NK-92 (cell line): Measurements from ENCODE around the gene KRT33B.

Experiments
- DNase-seq: peaks from one replicate; lab custom pipeline; 2025; ENCODE audit not compliant: unreplicated experiment; lab: John Stamatoyannopoulos, UW

The KRT33B gene

DNA sequence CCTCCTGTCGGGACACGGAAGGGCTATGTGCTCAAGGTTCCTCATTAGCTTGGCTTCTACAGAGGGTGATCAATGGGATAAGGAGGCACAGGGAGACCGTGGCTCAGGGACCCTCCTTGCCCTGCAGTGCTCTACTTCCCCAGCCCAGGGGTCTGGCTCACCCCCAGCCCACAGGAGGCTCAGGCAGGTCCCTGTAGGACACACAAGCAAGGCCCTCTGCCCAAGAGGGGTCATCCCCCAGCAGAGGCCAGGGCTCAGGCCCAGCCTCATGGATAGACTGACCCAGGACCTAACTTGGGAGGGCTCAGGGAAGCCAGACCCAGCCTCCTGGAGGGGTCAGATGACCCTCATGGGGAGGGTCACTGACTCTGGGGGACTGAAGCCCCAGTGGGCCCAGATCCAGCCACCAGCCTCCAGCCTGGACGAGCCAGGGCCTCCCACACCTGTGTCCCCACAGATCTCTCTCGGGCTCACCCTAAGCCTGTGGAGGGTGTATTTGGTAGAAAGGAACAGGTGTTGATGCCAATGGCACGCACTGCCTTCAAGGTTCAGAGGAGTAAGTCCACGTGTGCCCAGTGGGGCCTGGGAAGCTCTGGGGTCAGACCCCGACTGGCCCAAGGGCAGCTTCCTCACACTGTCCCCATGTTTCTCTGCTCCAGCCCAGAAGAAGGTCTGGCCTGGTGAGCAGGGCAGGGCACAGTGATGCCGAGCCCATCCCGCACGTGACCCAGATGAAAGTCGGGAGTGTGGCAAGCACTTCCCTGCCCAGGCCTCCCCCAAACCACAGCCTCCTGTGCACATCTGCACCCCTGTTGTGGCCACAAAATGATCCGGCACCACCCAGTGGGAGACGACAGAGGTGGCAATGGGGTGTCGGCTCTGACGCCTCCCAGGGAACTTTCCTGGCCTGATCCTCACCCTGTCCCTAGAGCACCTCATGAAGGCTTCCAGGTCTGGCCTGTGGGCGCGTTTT lies 43.2 kb downstream of the KRT33B start:
- no peak for DNase-seq

DNA sequence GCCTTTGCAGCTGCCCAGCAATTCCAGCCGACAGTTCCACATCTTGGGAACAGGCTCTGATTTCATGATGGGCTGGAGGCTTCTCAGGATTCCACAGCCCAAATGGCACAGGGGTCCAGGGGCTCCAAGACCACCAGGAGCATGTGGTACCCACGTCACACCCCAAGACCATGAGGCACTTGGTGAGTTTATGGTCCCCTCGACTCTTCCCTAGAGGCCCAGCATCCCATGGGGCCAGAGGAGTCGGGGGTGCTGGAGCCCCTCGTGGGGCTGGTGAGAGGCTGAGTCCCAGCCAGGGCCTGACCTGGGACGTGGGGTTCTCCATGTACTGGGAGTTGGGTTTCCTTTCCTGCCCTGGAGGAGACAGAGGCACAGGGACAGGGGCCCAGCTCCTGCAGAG lies 44.0 kb downstream of the KRT33B start:
- no peak for DNase-seq

DNA sequence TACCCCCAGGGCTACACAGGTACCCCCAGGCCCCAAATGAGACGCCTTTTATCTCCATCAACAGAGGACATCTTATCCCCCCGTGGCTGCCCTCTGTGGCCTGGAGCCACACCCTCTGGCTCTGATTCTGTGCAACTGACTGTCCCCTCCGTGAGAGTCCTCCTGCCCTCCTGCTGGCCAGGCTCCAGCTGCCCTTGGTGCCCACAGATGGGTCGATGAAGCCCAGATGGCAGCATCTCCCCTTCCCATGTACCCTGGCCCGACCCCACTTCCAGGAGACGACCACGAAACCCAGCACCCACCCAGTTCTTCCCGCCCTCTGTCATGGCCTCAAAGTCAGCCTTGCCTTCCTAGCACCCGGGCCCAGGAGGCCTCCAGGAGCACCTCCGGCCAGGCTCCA lies 44.5 kb downstream of the KRT33B start:
- no peak for DNase-seq

DNA sequence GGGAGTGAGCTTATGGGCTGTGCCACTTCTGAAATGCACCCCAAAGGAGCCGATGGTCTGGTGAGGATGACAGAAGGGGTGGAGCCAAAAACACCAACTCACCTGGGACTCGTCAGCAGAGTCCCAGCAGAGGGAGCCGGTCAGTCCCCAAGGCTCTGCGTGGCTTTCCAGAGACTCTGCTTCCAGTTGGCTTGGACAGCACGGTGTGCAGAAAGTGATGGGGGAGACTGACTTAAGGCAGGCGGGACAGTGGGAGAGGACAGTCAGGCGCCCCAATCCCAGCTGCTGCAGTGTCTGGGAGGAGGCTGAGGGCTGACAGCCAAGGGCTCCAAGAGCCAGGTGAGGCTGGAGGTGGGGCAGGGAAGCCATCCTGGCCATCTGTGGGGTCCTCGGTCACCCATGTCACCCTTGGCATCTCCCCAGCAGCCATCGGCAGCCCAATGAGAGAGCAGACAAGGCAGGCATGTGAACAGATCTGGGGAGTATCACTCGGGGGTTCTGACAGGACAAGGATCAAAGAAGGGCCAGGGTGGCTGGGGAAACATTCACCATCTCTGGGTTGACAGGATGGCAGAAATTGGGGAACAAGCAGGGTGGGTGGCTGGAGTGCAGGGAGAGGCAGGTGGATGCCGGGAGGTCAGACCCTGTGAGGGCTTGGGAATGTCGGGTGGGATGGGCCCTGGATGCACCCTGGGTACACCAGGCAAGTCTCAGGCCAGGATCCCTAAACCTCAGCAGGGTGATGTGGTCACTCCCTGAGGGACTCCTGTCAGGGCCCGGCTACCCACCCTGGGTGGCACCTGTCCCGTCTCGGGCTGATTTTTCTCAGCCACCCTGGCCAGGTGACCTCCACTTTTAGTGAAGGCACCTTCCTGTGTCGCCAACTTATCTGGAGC lies 45.2 kb downstream of the KRT33B start:
- no peak for DNase-seq

- DNase-seq: no peak
Observed at GRCh38 chr17:41322903-41323895, 46.4 kb downstream of the KRT33B start.

DNA sequence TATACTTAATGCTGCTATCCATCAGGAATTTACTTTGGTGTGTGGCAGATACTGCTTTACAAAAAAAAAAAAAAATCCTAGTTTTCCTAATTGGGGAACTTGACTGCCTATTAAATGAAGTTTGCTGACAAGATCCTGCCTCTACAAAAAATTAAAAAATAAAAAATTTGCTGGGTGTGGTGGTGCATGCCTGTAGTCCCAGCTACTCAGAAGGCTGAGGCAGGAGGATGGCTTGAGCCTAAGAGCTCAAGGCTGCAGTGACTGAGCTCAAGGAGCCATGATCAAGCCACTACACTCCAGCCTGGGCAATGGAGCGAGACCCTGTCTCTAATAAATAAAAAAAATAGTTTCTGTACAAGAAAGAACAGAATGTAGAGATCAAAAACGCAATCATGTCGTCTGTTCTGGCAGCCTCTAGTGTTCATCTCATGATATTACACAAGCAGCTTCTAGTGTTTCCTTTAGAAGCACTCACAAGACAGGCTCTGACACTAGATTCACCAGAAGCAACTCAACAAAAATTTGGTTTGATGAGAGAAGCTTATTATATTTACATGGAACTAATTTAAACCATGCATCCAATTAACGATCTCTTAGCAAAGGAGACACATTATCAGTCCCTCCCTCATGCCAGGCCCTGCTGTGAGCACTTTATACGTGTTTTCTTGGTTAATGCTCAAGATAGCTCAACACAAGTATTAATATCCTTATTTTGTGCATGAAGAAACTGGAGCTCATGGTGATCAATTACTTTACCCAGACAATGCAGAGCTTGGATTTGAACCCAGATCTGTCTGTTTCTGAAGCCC lies 47.3 kb downstream of the KRT33B start:
- no peak for DNase-seq

DNA sequence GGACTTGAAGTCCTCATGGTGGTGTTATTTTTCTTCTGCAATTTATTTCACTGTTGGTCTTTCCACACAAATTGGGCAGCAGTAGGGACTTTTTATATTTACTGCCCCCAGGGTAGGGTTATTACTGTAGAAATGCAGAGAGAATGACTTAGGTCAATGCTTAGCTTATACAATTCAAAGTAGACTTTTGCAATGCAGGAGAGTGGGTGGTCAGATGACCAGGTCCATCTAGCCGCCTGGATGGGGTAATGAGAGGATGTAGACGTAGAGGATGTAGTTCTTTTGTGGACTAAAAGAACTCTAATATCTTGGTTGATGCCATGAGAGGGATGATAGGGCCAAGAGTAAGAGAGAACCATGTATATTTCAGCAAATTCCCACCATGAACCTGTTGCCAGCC lies 51.4 kb downstream of the KRT33B start:
- no peak for DNase-seq

DNA sequence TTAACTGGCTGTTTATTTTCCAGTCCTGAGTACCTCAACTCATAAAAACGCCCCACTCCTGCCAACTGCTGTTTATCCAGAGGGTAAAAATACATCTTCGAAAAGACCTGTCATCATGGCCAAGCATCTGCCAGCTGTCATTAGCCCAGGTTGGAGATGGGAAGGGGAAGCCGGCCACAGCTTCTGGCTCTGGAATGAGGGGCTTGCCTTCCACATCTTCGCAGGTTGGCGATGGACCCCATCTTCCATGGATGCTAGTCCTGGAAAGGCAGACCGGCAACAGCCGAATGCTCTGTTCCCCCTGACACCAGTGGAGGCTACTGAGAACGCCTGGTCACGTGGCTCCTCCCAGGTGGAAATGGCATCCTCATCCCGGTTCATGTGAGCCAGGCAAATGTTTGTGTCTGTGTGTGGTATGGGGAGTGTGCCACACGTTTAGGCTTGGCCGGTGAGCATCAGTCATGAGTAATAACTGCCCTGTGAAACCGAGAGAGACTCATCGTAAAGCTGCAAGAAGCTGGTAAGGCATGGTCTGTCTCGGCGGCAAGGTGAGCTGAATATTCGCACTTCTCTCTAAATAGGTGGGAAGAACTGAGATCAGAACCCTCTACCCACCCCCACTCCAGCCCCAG lies 53.7 kb downstream of the KRT33B start:
- DNase-seq: no peak

DNA sequence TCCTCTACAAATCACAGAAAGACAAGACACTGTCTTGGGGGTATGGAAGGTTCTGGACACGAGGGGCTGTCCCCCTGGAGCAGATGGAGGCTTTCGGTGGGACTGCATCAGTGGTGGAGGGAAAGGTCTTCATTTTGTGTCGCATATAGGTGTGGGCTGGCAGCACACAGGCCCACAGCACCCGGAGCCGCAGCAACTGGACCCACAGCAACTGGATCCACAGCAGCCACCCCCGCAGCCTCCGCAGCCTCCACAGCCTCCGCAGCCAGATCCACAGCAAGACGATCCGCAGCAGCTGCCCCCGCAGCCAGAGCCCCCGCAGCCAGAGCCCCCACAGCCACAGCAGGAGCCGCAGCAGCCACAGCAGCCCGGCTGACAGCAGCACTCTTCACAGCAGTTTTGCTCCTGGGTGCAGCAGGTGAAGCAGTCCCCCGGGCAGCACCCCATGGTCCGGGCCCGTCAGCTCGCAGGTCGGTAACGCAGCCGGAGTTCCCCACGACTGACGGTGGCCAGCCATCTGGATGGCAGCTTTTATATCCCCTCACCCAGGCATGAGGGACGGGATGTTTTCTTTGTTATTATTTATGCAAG lies 54.3 kb downstream of the KRT33B start, which contains the start of gene KRTAP17-1:
TSS of gene KRTAP17-1 (minus strand) at position 507 of the 591 bp plus-strand sequence. CDS start at position 447, 60 bp downstream.
- no peak for DNase-seq
